HCT116 (cell line): ENCODE results near the gene SRI. TPM values are rescaled to one million over a fixed set of nuclear protein-coding genes. Genes with fewer than 3 reads are reported as not detected.

Experiments used
- ATAC-seq: fragments of 200-7000 bp; cut with Tn5 transposase; 2 replicates; pipeline ENCODE4 v1.9.1; 2020; ENCODE audit warnings: mild to moderate bottlenecking, moderate library complexity
- BruUV-seq: library from RNA; stranded (reverse); fragments of 400-500 nt; replicated peaks from 2 replicates; lab custom pipeline; 2021; lab: Mats Ljungman, UMichigan
- CTCF ChIA-PET: fragments of 300-600 bp; sonication (Branson Sonifier 250); formaldehyde crosslinking; loops from one replicate; lab custom pipeline; 2021; ENCODE audit warnings: antibody characterized with exemption; lab: Charles Lee
- POLR2A ChIA-PET: fragments of 300-600, 350-600 bp; sonication (Branson Sonifier 250); formaldehyde crosslinking; loops from one replicate; lab custom pipeline; 2021; ENCODE audit warnings: antibody characterized with exemption; lab: Charles Lee
- RAD21 ChIA-PET, 2 experiments: fragments of 300-600 bp; sonication (Branson Sonifier 250); formaldehyde crosslinking; loops; one replicate each; lab custom pipeline; 2023; ENCODE audit warnings: low total read pairs in 2 of 2; ENCODE audit not compliant: uncharacterized antibody in 2 of 2, unreplicated experiment in 2 of 2, low non-redundant PET in 1 of 2; lab: Charles Lee
- DNase-seq: peaks from one replicate; pipeline ENCODE4 v3.0.0-alpha.2; 2010; ENCODE audit warnings: low read depth, low spot score
- H2AFZ ChIP-seq: fragments of 200-600 bp; shearing (Covaris generic), sonication (generic); 2 replicates; pipeline ENCODE4 v1.6.1; 2017; ENCODE audit warnings: low read depth, mixed run types, mixed read lengths, antibody characterized with exemption, low read length; ENCODE audit not compliant: poor library complexity, severe bottlenecking
- H3K27ac ChIP-seq: 2 replicates; pipeline ENCODE4 v1.5.1; 2012; ENCODE audit warnings: low read depth, low read length
- H3K27me3 ChIP-seq: fragments of 200-600 bp; sonication (generic); 2 replicates; pipeline ENCODE4 v1.6.1; 2016; ENCODE audit warnings: mixed run types, low read length, mixed read lengths; ENCODE audit not compliant: insufficient read depth
- H3K36me3 ChIP-seq, 2 experiments: fragments of 200-500 bp in 1 of 2; fragments of 200-600 bp in 1 of 2; sonication (Bioruptor generic) in 1 of 2; sonication (generic) in 1 of 2; 2 replicates each; pipeline versions ENCODE4 v1.5.1 to v1.6.1; 2014 to 2016; ENCODE audit warnings: low read length in 2 of 2, inconsistent platforms in 1 of 2, mixed read lengths in 1 of 2, mixed run types in 1 of 2; ENCODE audit not compliant: insufficient read depth in 2 of 2, control insufficient read depth in 1 of 2
- H3K4me1 ChIP-seq, 2 experiments: fragments of 200-600 bp in 1 of 2; sonication (generic) in 1 of 2; 2 replicates each; pipeline versions ENCODE4 v1.5.1 to v1.6.1; 2012 to 2017; ENCODE audit warnings: low read length in 2 of 2, inconsistent platforms in 1 of 2, mild to moderate bottlenecking in 1 of 2, mixed read lengths in 1 of 2, mixed run types in 1 of 2, moderate library complexity in 1 of 2; ENCODE audit not compliant: insufficient read depth in 2 of 2, control insufficient read depth in 1 of 2
- H3K4me2 ChIP-seq: fragments of 200-600 bp; sonication (generic); 2 replicates; pipeline ENCODE4 v1.6.1; 2017; ENCODE audit warnings: mixed run types, low read length, mixed read lengths
- H3K4me3 ChIP-seq, 2 experiments: fragments of 200-600 bp in 1 of 2; sonication (generic) in 1 of 2; replicated peaks in 1 of 2; 2 replicates each; pipeline ENCODE4 v1.5.1; 2011 to 2016; ENCODE audit warnings: low read length in 2 of 2, control low read depth in 1 of 2, low read depth in 1 of 2, mild to moderate bottlenecking in 1 of 2, mixed read lengths in 1 of 2, mixed run types in 1 of 2
- H3K79me2 ChIP-seq: fragments of 200-600 bp; sonication (generic); 2 replicates; pipeline ENCODE4 v1.6.1; 2017; ENCODE audit warnings: mild to moderate bottlenecking, mixed run types, low read length, moderate library complexity, mixed read lengths; ENCODE audit not compliant: insufficient read depth
- H3K9ac ChIP-seq: fragments of 200-600 bp; sonication (generic); 2 replicates; pipeline ENCODE4 v1.6.1; 2016; ENCODE audit warnings: low read length, mixed read lengths
- H3K9me2 ChIP-seq: fragments of 200-600 bp; sonication (generic), shearing (Covaris generic); 2 replicates; pipeline ENCODE4 v1.6.1; 2017; ENCODE audit warnings: mixed run types, mild to moderate bottlenecking, moderate library complexity; ENCODE audit not compliant: insufficient read depth
- H3K9me3 ChIP-seq, 2 experiments: fragments of 200-500 bp in 1 of 2; fragments of 200-600 bp in 1 of 2; sonication (Bioruptor generic) in 1 of 2; sonication (generic) in 1 of 2; 2 replicates each; pipeline ENCODE4 v1.6.1; 2014 to 2017; ENCODE audit warnings: low read length in 2 of 2, mixed read lengths in 2 of 2, inconsistent platforms in 1 of 2, low read depth in 1 of 2, mild to moderate bottlenecking in 1 of 2, mixed run types in 1 of 2, moderate library complexity in 1 of 2; ENCODE audit not compliant: control insufficient read depth in 1 of 2, insufficient read depth in 1 of 2
- H4K20me1 ChIP-seq: fragments of 200-600 bp; sonication (generic), shearing (Covaris generic); 2 replicates; pipeline ENCODE4 v1.6.1; 2017; ENCODE audit warnings: mixed run types, mild to moderate bottlenecking, moderate library complexity; ENCODE audit not compliant: insufficient read depth
- CBX3 ChIP-seq: IDR thresholded peaks from 2 replicates; pipeline ENCODE4 v1.6.1; 2012; ENCODE audit warnings: low read depth
- EGR1 ChIP-seq: IDR thresholded peaks from 2 replicates; pipeline ENCODE4 v1.6.1; 2012; ENCODE audit warnings: low read depth
- FOSL1 ChIP-seq: IDR thresholded peaks from 2 replicates; pipeline ENCODE4 v1.6.1; 2012; ENCODE audit warnings: low read depth
- POLR2A ChIP-seq: IDR thresholded peaks from 2 replicates; pipeline ENCODE4 v1.7.0; 2011; ENCODE audit warnings: borderline replicate concordance; ENCODE audit not compliant: insufficient read depth, insufficient read length; ENCODE audit errors: extremely low read depth
- POLR2AphosphoS5 ChIP-seq: IDR thresholded peaks from 2 replicates; pipeline ENCODE4 v1.6.1; 2011; ENCODE audit warnings: mild to moderate bottlenecking, low read depth, low read length, moderate library complexity
- RAD21 ChIP-seq: IDR thresholded peaks from 2 replicates; pipeline ENCODE4 v1.6.1; 2012; ENCODE audit warnings: low read depth, mild to moderate bottlenecking
- SIN3A ChIP-seq: IDR thresholded peaks from 2 replicates; pipeline ENCODE4 v1.6.1; 2012; ENCODE audit warnings: low read depth
- SRF ChIP-seq: IDR thresholded peaks from 2 replicates; pipeline ENCODE4 v1.6.1; 2012; ENCODE audit warnings: low read depth
- TCF7L2 ChIP-seq: IDR thresholded peaks from 2 replicates; pipeline ENCODE4 v1.7.0; 2011; ENCODE audit warnings: borderline replicate concordance, inconsistent platforms; ENCODE audit not compliant: insufficient read depth, insufficient read length; ENCODE audit errors: extremely low read depth
- intact Hi-C: fragments of 100-400 bp; cut with micrococcal nuclease; formaldehyde crosslinking; loops from 2 replicates; pipeline ENCODE4 v1.10.0; 2022
- total RNA-seq: library from RNA; stranded (reverse); gene quantifications from one replicate; pipeline ENCODE4 v1.2.1, GENCODE V29; 2021; ENCODE audit not compliant: unreplicated experiment
- TF ChIP-seq, protein P1 (sequence below): IDR thresholded peaks from 2 replicates; pipeline ENCODE4 v1.6.1; 2012
- TF ChIP-seq, protein P2 (sequence below): IDR thresholded peaks from 2 replicates; pipeline ENCODE4 v1.6.1; 2012; ENCODE audit warnings: low read depth
- TF ChIP-seq, protein P3 (sequence below): IDR thresholded peaks from 2 replicates; pipeline ENCODE4 v1.6.1; 2011; ENCODE audit warnings: mild to moderate bottlenecking, low read length, moderate library complexity; ENCODE audit not compliant: insufficient replicate concordance; ENCODE audit errors: extremely low read depth
- TF ChIP-seq, protein P4 (sequence below): IDR thresholded peaks from 2 replicates; pipeline ENCODE4 v1.6.1; 2012
- TF ChIP-seq, protein P5 (sequence below), 3 experiments: fragments of 200-600 bp in 1 of 3; sonication (generic) in 1 of 3; IDR thresholded peaks in 2 of 3; conservative IDR thresholded peaks in 1 of 3; 2 replicates each; pipeline ENCODE4 v1.5.1; 2012 to 2017; ENCODE audit warnings: low read depth in 2 of 3, low read length in 2 of 3, antibody characterized with exemption in 1 of 3, borderline replicate concordance in 1 of 3, control low read depth in 1 of 3, mild to moderate bottlenecking in 1 of 3, mixed read lengths in 1 of 3, mixed run types in 1 of 3, moderate library complexity in 1 of 3; ENCODE audit not compliant: insufficient read depth in 1 of 3

The SRI gene
- total RNA-seq, 1 experiment from 2014 or later, result 114 TPM

DNA sequence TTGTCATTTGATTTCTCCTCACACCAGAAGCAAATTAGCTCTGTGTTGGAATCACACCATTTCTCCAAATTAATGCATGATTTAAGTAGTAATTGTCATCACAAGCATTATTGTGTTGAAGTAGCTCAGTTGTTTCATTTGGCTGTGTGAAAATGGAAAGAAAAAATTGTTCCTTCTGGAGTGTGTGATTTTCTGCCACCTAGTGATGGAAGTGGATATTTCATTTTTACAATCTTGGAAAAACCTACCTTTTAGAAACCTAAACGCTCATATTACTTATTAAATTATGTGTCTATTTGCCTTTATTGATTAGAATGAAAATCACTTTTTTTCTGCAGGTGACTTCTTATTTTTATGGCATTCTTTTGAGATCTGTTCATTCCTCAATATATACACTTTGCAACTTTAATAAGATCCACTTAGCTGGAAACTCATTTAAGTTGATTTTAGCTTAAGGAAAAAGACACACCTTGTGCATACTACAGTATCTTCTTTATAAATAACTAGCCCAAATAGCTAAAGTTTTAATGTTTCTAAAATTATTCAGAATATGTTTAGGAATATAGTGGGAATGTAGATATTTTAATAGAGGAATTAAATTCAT, 50.0 kb downstream of the SRI start:
- Histone ChIP-seq H3K79me2 (no peaks in the 10 kb centered on the region), H3K27me3 (no peaks in the 10 kb centered on the region), H3K9ac (no peak overlapping the region), H3K9me3 (no peaks in the 10 kb centered on the region), H3K27ac (no peak overlapping the region), H3K4me2 (no peak overlapping the region), H3K4me1 (no peaks in the 10 kb centered on the region), H3K36me3 (no peaks in the 10 kb centered on the region), H2AFZ (no peak overlapping the region), H3K4me3 (no peak overlapping the region), H4K20me1 (no peaks in the 10 kb centered on the region), H3K9me2 (no peaks in the 10 kb centered on the region)
- ATAC-seq (no peak), DNase-seq (no peak)
- ChIA-PET RAD21 (interaction anchor here in 1 of 2 experiments (0.6 kb wide), 1 partner anchor 243 kb away, joined by 4 read pairs; no protein-coding TSS in a partner anchor), CTCF (interaction anchor here (0.5 to 1.7 kb wide), 7 partner anchors 16 to 664 kb away, joined by 3 to 7 read pairs (median 3); no protein-coding TSS in a partner anchor), POLR2A (no interaction called here)
- intact Hi-C loops, result loop anchor here (1.0 to 2.0 kb wide), 2 partner anchors 373 to 663 kb away; no protein-coding TSS in a partner anchor
- TF ChIP-seq FOSL1 (no peak), CBX3 (no peak), POLR2A (no peak), SRF (no peak), RAD21 (peak; percentile 57), POLR2AphosphoS5 (no peak), SIN3A (no peak), EGR1 (no peak), TCF7L2 (no peak)
- TF ChIP-seq, protein P1, sequence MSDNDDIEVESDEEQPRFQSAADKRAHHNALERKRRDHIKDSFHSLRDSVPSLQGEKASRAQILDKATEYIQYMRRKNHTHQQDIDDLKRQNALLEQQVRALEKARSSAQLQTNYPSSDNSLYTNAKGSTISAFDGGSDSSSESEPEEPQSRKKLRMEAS, result no peak
- TF ChIP-seq, protein P2, sequence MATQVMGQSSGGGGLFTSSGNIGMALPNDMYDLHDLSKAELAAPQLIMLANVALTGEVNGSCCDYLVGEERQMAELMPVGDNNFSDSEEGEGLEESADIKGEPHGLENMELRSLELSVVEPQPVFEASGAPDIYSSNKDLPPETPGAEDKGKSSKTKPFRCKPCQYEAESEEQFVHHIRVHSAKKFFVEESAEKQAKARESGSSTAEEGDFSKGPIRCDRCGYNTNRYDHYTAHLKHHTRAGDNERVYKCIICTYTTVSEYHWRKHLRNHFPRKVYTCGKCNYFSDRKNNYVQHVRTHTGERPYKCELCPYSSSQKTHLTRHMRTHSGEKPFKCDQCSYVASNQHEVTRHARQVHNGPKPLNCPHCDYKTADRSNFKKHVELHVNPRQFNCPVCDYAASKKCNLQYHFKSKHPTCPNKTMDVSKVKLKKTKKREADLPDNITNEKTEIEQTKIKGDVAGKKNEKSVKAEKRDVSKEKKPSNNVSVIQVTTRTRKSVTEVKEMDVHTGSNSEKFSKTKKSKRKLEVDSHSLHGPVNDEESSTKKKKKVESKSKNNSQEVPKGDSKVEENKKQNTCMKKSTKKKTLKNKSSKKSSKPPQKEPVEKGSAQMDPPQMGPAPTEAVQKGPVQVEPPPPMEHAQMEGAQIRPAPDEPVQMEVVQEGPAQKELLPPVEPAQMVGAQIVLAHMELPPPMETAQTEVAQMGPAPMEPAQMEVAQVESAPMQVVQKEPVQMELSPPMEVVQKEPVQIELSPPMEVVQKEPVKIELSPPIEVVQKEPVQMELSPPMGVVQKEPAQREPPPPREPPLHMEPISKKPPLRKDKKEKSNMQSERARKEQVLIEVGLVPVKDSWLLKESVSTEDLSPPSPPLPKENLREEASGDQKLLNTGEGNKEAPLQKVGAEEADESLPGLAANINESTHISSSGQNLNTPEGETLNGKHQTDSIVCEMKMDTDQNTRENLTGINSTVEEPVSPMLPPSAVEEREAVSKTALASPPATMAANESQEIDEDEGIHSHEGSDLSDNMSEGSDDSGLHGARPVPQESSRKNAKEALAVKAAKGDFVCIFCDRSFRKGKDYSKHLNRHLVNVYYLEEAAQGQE, result no peak
- TF ChIP-seq, protein P3, sequence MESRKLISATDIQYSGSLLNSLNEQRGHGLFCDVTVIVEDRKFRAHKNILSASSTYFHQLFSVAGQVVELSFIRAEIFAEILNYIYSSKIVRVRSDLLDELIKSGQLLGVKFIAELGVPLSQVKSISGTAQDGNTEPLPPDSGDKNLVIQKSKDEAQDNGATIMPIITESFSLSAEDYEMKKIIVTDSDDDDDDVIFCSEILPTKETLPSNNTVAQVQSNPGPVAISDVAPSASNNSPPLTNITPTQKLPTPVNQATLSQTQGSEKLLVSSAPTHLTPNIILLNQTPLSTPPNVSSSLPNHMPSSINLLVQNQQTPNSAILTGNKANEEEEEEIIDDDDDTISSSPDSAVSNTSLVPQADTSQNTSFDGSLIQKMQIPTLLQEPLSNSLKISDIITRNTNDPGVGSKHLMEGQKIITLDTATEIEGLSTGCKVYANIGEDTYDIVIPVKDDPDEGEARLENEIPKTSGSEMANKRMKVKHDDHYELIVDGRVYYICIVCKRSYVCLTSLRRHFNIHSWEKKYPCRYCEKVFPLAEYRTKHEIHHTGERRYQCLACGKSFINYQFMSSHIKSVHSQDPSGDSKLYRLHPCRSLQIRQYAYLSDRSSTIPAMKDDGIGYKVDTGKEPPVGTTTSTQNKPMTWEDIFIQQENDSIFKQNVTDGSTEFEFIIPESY, result no peak
- TF ChIP-seq, protein P4, sequence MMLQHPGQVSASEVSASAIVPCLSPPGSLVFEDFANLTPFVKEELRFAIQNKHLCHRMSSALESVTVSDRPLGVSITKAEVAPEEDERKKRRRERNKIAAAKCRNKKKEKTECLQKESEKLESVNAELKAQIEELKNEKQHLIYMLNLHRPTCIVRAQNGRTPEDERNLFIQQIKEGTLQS, result no peak
- TF ChIP-seq, protein P5, sequence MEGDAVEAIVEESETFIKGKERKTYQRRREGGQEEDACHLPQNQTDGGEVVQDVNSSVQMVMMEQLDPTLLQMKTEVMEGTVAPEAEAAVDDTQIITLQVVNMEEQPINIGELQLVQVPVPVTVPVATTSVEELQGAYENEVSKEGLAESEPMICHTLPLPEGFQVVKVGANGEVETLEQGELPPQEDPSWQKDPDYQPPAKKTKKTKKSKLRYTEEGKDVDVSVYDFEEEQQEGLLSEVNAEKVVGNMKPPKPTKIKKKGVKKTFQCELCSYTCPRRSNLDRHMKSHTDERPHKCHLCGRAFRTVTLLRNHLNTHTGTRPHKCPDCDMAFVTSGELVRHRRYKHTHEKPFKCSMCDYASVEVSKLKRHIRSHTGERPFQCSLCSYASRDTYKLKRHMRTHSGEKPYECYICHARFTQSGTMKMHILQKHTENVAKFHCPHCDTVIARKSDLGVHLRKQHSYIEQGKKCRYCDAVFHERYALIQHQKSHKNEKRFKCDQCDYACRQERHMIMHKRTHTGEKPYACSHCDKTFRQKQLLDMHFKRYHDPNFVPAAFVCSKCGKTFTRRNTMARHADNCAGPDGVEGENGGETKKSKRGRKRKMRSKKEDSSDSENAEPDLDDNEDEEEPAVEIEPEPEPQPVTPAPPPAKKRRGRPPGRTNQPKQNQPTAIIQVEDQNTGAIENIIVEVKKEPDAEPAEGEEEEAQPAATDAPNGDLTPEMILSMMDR (IDR thresholded peaks at IDR 0.05 in 2 of 3, conservative IDR thresholded peaks at IDR 0.05 in 1 of 3; ENCODE audit: borderline replicate concordance in 1 of 3, insufficient read depth in 1 of 3, low read depth in 2 of 3, low read length in 2 of 3), result peak; percentile 23 to 66 (median 38); a peak in 3 of 6 replicates
- no TSS peak for BruUV-seq
